Stimulated activated CD4-positive, alpha-beta T cell treated with anti-CD3 and anti-CD28 coated beads, Interleukin-15, amount 100 ng/mL, for 1 hour (primary cell): ENCODE measurements around the gene LGMN.

ENCODE experiments used
- DNase-seq, 2 donors: peaks; one replicate each; pipeline ENCODE4 v3.0.0-alpha.2; 2020; ENCODE audit warnings: low read depth in 1 of 2, low spot score in 1 of 2

Gene LGMN

GRCh38 chr14:92729634-92730358 lies 18.6 kb downstream of the LGMN start:
- DNase-seq = no peak

- DNase-seq = no peak
Observed at GRCh38 chr14:92728759-92729364, 19.6 kb downstream of the LGMN start.

GRCh38 chr14:92726933-92727262 lies 21.5 kb downstream of the LGMN start:
- no peak for DNase-seq

GRCh38 chr14:92726135-92726932 lies 22.1 kb downstream of the LGMN start:
- DNase-seq = no peak

GRCh38 chr14:92724516-92725340 lies 23.7 kb downstream of the LGMN start:
- DNase-seq = no peak

GRCh38 chr14:92719890-92720323 lies 28.5 kb downstream of the LGMN start:
- no peak for DNase-seq

- DNase-seq = no peak
Observed at GRCh38 chr14:92719421-92719820, 29.0 kb downstream of the LGMN start.

- DNase-seq = no peak
Observed at GRCh38 chr14:92718664-92719063, 29.8 kb downstream of the LGMN start.

- DNase-seq = no peak
Observed at GRCh38 chr14:92717571-92718042, 30.8 kb downstream of the LGMN start.

GRCh38 chr14:92716131-92716530 lies 32.3 kb downstream of the LGMN start:
- no peak for DNase-seq

GRCh38 chr14:92714739-92715307 lies 33.6 kb downstream of the LGMN start:
- peak; percentile 60 to 70 for DNase-seq

- DNase-seq = no peak
Observed at GRCh38 chr14:92712654-92713051, 35.8 kb downstream of the LGMN start.

GRCh38 chr14:92711976-92712653 lies 36.3 kb downstream of the LGMN start:
- DNase-seq = no peak

GRCh38 chr14:92710001-92710341 lies 38.5 kb downstream of the LGMN start:
- DNase-seq = no peak

GRCh38 chr14:92709340-92710000 lies 39.0 kb downstream of the LGMN start:
- DNase-seq = no peak

- no peak for DNase-seq
Observed at GRCh38 chr14:92706386-92706785, 42.0 kb downstream of the LGMN start.

GRCh38 chr14:92704821-92705220 lies 43.6 kb downstream of the LGMN start:
- no peak for DNase-seq

GRCh38 chr14:92704036-92704804 lies 44.2 kb downstream of the LGMN start:
- DNase-seq = no peak

- DNase-seq = no peak
Observed at GRCh38 chr14:92703516-92703915, 44.9 kb downstream of the LGMN start.
